ENCODE data around the gene GSAP.

The GSAP gene

DNA sequence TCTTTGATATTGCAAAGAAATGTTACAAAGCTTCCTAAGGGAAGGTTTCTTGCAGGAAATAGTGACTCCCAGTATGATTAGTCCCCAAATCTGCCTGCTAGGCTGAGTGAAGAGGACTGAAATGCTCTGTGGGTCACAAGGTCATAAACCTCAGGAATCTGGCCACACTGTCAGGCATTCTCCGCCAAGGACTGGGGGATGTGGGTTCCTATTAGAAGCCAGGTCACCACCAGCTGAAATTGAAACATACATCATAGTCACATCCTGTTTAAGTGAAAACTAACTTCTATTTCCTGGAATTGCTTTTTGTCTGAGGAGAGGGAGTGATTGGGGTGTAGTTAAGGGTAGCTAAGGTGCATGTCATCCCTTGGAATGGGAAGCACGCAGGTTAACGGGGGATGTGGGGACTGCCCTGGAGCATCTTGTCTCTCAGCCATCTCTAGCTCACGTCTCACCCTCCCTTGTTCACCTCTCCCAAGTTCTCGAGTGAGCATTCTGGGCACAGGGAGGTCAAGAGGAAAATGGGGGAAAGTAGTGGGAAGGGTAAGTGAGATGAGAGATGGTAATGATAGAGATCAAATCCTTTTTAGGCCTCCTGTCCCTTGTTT lies 12.0 kb upstream of the GSAP start:
- H3K4me3 ChIP-seq (ENCODE audit: low read depth, low read length) = no peak overlapping the region
- peak; percentile 55 for DNase-seq (ENCODE audit: low read depth)
- no peak for TF ChIP-seq CTCF (IDR thresholded peaks at IDR 0.05; ENCODE audit: insufficient read depth, low read depth, low read length, missing control alignments)

DNA sequence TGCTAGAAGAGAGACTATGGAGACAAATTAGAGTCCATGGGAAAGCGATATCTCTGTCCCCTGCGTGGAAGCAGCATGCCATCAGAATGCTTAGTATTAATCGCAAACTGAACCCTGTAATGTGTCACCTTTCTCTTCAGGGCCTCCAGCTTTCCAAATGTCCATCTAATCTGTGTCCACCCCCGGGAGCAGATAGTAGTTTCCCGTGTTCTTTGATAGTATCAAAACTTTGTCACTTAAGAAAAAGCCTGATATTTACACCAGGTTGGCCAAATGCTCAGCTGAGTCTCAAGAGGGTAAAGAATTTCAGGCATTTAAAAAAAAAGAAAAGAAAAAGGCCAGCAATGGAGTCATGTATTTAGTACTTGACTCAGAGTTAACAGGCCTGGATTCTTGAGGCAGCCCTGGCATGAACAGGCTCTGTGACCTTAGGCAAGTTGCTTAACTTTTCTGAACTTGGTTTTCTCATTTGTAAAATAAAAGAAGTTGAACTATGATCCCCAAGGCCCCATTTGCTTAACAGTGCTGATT lies 10.4 kb upstream of the GSAP start:
- H3K4me3 ChIP-seq (ENCODE audit: low read depth, low read length) = no peak overlapping the region
- TF ChIP-seq CTCF (IDR thresholded peaks at IDR 0.05; ENCODE audit: insufficient read depth, low read depth, low read length, missing control alignments) = no peak
- DNase-seq (ENCODE audit: low read depth) = no peak

GRCh38 chr7:77426052-77426404 lies 9.9 kb upstream of the GSAP start:
- peak overlapping the region; percentile 36 for H3K4me3 ChIP-seq (ENCODE audit: low read depth, low read length)
- TF ChIP-seq CTCF (IDR thresholded peaks at IDR 0.05; ENCODE audit: insufficient read depth, low read depth, low read length, missing control alignments) = no peak
- DNase-seq (ENCODE audit: low read depth) = peak; percentile 69

GRCh38 chr7:77425101-77426051 lies 9.2 kb upstream of the GSAP start:
- peak; percentile 14 for DNase-seq (ENCODE audit: low read depth)
- H3K4me3 ChIP-seq (ENCODE audit: low read depth, low read length) = peak overlapping the region; percentile 36
- no peak for TF ChIP-seq CTCF (IDR thresholded peaks at IDR 0.05; ENCODE audit: insufficient read depth, low read depth, low read length, missing control alignments)

DNA sequence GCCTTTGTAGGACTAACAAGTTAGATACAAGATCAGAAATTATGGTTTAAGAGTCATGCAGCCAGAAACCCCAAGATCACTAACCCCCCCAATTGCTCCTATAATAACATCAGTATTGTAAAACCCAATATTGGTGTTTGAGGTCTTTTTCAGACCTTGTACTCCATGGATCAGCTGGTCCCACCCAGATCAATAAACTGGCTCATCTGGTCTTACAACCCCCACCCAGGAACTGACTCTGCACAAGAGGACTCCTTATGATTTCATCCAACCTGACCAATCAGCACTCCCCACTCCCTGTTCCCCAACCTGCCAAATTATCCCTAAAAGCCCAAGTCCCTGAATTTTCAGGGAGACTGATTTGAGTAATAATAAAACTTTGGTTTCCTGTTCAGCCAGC lies 6.4 kb upstream of the GSAP start:
- no peak for DNase-seq (ENCODE audit: low read depth)
- TF ChIP-seq CTCF (IDR thresholded peaks at IDR 0.05; ENCODE audit: insufficient read depth, low read depth, low read length, missing control alignments) = no peak

DNA sequence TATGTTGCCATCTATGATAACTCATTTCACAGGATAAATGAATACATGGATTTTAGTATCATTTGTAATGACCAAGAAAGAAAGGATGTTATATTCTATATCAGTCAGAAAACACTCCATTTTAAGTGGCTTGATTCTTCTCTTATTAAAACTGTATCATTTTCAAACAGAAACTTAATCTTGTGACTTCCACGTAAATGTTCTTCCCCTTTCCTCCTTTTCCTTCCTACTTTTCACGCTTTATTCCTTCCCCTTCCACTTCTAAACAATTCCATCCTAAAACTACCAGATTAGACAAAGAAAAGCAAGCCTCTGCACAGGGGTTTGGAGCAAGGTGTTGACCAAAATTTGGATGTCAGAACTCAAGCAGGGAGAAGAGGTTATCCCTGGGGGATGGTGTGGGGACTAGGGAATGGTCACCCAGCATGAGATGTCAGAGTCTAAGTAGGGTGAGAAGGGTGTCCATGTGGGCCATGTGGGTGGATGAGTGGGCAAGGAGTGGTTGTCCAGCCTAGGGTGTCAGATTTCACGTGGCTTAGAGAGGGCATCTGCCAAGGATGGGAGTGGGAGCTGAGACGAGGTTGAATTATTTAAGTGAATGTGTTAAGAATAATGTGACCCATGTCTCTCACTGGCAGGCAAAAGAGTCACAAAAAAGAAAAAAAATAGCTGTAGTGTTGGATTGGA lies 5.0 kb upstream of the GSAP start:
- no peak overlapping the region for H3K4me3 ChIP-seq (ENCODE audit: low read depth, low read length)
- no peak for TF ChIP-seq CTCF (IDR thresholded peaks at IDR 0.05; ENCODE audit: insufficient read depth, low read depth, low read length, missing control alignments)
- DNase-seq (ENCODE audit: low read depth) = no peak

More for the DNA sequence above, 6.4 kb upstream of the GSAP start:
- H3K4me3 ChIP-seq (ENCODE audit: low read depth, low read length) = no peak overlapping the region
